Vagina (tissue), 2 donors: ENCODE data around the gene CDH15. TPM values are rescaled to one million over a fixed set of nuclear protein-coding genes. Genes with fewer than 3 reads are reported as not detected.

ENCODE experiments used
- DNase-seq, 2 donors: peaks; one replicate each; pipeline ENCODE4 v3.0.0-alpha.2; 2017; ENCODE audit errors: extremely low spot score in 2 of 2
- H3K27ac ChIP-seq: fragments of 200-600 bp; sonication (generic); one replicate; pipeline ENCODE4 v1.5.1; 2019
- H3K27me3 ChIP-seq: fragments of 200-600 bp; sonication (generic); one replicate; pipeline ENCODE4 v1.5.1; 2019
- H3K36me3 ChIP-seq, 2 donors: fragments of 200-600 bp; sonication (generic); one replicate each; pipeline ENCODE4 v1.5.1; 2017 to 2019
- H3K4me1 ChIP-seq: fragments of 200-600 bp; sonication (generic); one replicate; pipeline ENCODE4 v1.5.1; 2019
- H3K4me3 ChIP-seq, 2 donors: fragments of 200-600 bp; sonication (generic); 1 replicate in 1 of 2; 2 replicates in 1 of 2; pipeline ENCODE4 v1.5.1; 2016 to 2019
- H3K9me3 ChIP-seq: fragments of 200-600 bp; sonication (generic); one replicate; pipeline ENCODE4 v1.5.1; 2019
- CTCF ChIP-seq, 3 experiments: fragments of 450-650 bp in 2 of 3; fragments of 200-600 bp in 1 of 3; sonication (generic) in 1 of 3; IDR thresholded peaks; one replicate each; pipeline ENCODE4 v1.5.1; 2017 to 2019; ENCODE audit warnings: antibody characterized with exemption in 3 of 3, mild to moderate bottlenecking in 2 of 3, moderate library complexity in 2 of 3
- POLR2A ChIP-seq, 2 donors: fragments of 450-650 bp; IDR thresholded peaks; one replicate each; pipeline ENCODE4 v1.6.1; 2017; ENCODE audit warnings: antibody characterized with exemption in 2 of 2, mild to moderate bottlenecking in 2 of 2, moderate library complexity in 2 of 2
- POLR2AphosphoS5 ChIP-seq, 2 donors: sonication (generic); formaldehyde crosslinking; IDR thresholded peaks; one replicate each; pipeline ENCODE4 v1.9.0; 2017; ENCODE audit warnings: antibody characterized with exemption in 2 of 2, mild to moderate bottlenecking in 2 of 2, low read depth in 1 of 2; ENCODE audit not compliant: insufficient read depth in 1 of 2
- intact Hi-C: fragments of 100-400 bp; cut with DNase I; formaldehyde crosslinking; loops from one replicate; pipeline ENCODE4 v1.15.1; 2023
- total RNA-seq: library from RNA; depleted of rRNA; stranded (reverse); fragments of >200 nt; gene quantifications from one replicate; pipeline ENCODE4 v1.2.3, GENCODE V29; 2016

The CDH15 gene
- total RNA-seq, 1 donor from 2014 or later, result not detected

- Histone ChIP-seq H3K27me3 (no peaks in the 10 kb centered on the region), H3K9me3 (no peaks in the 10 kb centered on the region), H3K36me3 (peaks cover 0 to 35% of the 10 kb centered on the region in 2 donors), H3K27ac (no peak overlapping the region), H3K4me3 (no peak overlapping the region), H3K4me1 (peaks cover 18% of the 10 kb centered on the region)
- no peak for DNase-seq
- TF ChIP-seq CTCF (IDR thresholded peaks at IDR 0.05) (no peak), POLR2A (IDR thresholded peaks at IDR 0.05) (no peak), POLR2AphosphoS5 (IDR thresholded peaks at IDR 0.05; ENCODE audit: insufficient read depth in 1 of 2, low read depth in 1 of 2) (no peak)
- intact Hi-C loops, result no loop called here
Observed at GRCh38 chr16:89150090-89150835, 21.3 kb upstream of the CDH15 start.

- no peak overlapping the region for H3K4me3 ChIP-seq
- no peak overlapping the region for H3K27ac ChIP-seq
- H3K4me1 ChIP-seq, result peaks cover 25% of the 10 kb centered on the region
- H3K36me3 ChIP-seq, result peaks cover 0 to 29% of the 10 kb centered on the region in 2 donors
- TF ChIP-seq CTCF (IDR thresholded peaks at IDR 0.05), result no peak
- TF ChIP-seq POLR2A (IDR thresholded peaks at IDR 0.05), result no peak
- TF ChIP-seq POLR2AphosphoS5 (IDR thresholded peaks at IDR 0.05; ENCODE audit: insufficient read depth in 1 of 2, low read depth in 1 of 2), result no peak
- intact Hi-C loops, result no loop called here
- DNase-seq, result no peak
- H3K9me3 ChIP-seq, result no peaks in the 10 kb centered on the region
- no peaks in the 10 kb centered on the region for H3K27me3 ChIP-seq
Observed at GRCh38 chr16:89150981-89151380, 20.6 kb upstream of the CDH15 start.

- TF ChIP-seq CTCF (IDR thresholded peaks at IDR 0.05) (no peak), POLR2A (IDR thresholded peaks at IDR 0.05) (no peak), POLR2AphosphoS5 (IDR thresholded peaks at IDR 0.05; ENCODE audit: insufficient read depth in 1 of 2, low read depth in 1 of 2) (no peak)
- Histone ChIP-seq H3K4me3 (no peak overlapping the region), H3K4me1 (peaks cover 37% of the 10 kb centered on the region), H3K27ac (no peak overlapping the region), H3K27me3 (no peaks in the 10 kb centered on the region), H3K9me3 (no peaks in the 10 kb centered on the region), H3K36me3 (peaks cover 0 to 21% of the 10 kb centered on the region in 2 donors)
- intact Hi-C loops, result no loop called here
- no peak for DNase-seq
Observed at GRCh38 chr16:89152831-89153700, 18.5 kb upstream of the CDH15 start.

- Histone ChIP-seq H3K27me3 (no peaks in the 10 kb centered on the region), H3K4me3 (no peak overlapping the region), H3K27ac (no peak overlapping the region), H3K36me3 (peaks cover 0 to 14% of the 10 kb centered on the region in 2 donors), H3K4me1 (peaks cover 37% of the 10 kb centered on the region), H3K9me3 (no peaks in the 10 kb centered on the region)
- DNase-seq, result no peak
- TF ChIP-seq POLR2AphosphoS5 (IDR thresholded peaks at IDR 0.05; ENCODE audit: insufficient read depth in 1 of 2, low read depth in 1 of 2), result no peak
- TF ChIP-seq POLR2A (IDR thresholded peaks at IDR 0.05), result no peak
- no peak for TF ChIP-seq CTCF (IDR thresholded peaks at IDR 0.05)
- intact Hi-C loops, result no loop called here
Observed at GRCh38 chr16:89153848-89154271, 17.7 kb upstream of the CDH15 start.
